Measurements from ENCODE around the gene RAD50.

Gene RAD50

GRCh38 chr5:132658381-132659302, 101.9 kb downstream of the RAD50 start:
- peak overlapping the region; percentile 22 for H3K27ac Mint-ChIP-seq
- no peak overlapping the region for H3K4me3 Mint-ChIP-seq
- peaks cover 38% of the 10 kb centered on the region for H3K27me3 Mint-ChIP-seq
- no peak for ATAC-seq
- H3K4me1 Mint-ChIP-seq = peaks cover 49% of the 10 kb centered on the region
- no peaks in the 10 kb centered on the region for H3K36me3 Mint-ChIP-seq
- H3K9me3 Mint-ChIP-seq = no peaks in the 10 kb centered on the region

GRCh38 chr5:132659598-132660493, 103.1 kb downstream of the RAD50 start:
- Mint-ChIP-seq H3K27me3 (peaks cover 26% of the 10 kb centered on the region), H3K4me3 (no peak overlapping the region), H3K27ac (peak overlapping the region; percentile 63), H3K36me3 (no peaks in the 10 kb centered on the region), H3K9me3 (no peaks in the 10 kb centered on the region), H3K4me1 (peaks cover 61% of the 10 kb centered on the region)
- ATAC-seq = no peak

GRCh38 chr5:132661231-132662003, 104.6 kb downstream of the RAD50 start:
- H3K4me3 Mint-ChIP-seq = peak overlapping the region; percentile 33
- H3K27me3 Mint-ChIP-seq = peaks cover 24% of the 10 kb centered on the region
- peak overlapping the region; percentile 63 for H3K27ac Mint-ChIP-seq
- H3K9me3 Mint-ChIP-seq = no peaks in the 10 kb centered on the region
- H3K36me3 Mint-ChIP-seq = no peaks in the 10 kb centered on the region
- peak; percentile 56 for ATAC-seq
- H3K4me1 Mint-ChIP-seq = peaks cover 59% of the 10 kb centered on the region

GRCh38 chr5:132662004-132662401, 105.2 kb downstream of the RAD50 start:
- H3K36me3 Mint-ChIP-seq = no peaks in the 10 kb centered on the region
- peak; percentile 28 for ATAC-seq
- H3K27ac Mint-ChIP-seq = peak overlapping the region; percentile 63
- no peaks in the 10 kb centered on the region for H3K9me3 Mint-ChIP-seq
- H3K4me3 Mint-ChIP-seq = peak overlapping the region; percentile 32
- H3K27me3 Mint-ChIP-seq = peaks cover 24% of the 10 kb centered on the region
- peaks cover 53% of the 10 kb centered on the region for H3K4me1 Mint-ChIP-seq

GRCh38 chr5:132662925-132663770, 106.4 kb downstream of the RAD50 start:
- Mint-ChIP-seq H3K4me1 (peaks cover 50% of the 10 kb centered on the region), H3K36me3 (no peaks in the 10 kb centered on the region), H3K27me3 (peaks cover 16% of the 10 kb centered on the region), H3K9me3 (no peaks in the 10 kb centered on the region), H3K27ac (peak overlapping the region; percentile 63), H3K4me3 (peak overlapping the region; percentile 32)
- peak; percentile 81 for ATAC-seq

GRCh38 chr5:132663771-132664695, 107.3 kb downstream of the RAD50 start:
- H3K27me3 Mint-ChIP-seq = peaks cover 14% of the 10 kb centered on the region
- H3K36me3 Mint-ChIP-seq = no peaks in the 10 kb centered on the region
- H3K4me1 Mint-ChIP-seq = peaks cover 50% of the 10 kb centered on the region
- ATAC-seq = peak; percentile 34
- peak overlapping the region; percentile 63 for H3K27ac Mint-ChIP-seq
- no peaks in the 10 kb centered on the region for H3K9me3 Mint-ChIP-seq
- H3K4me3 Mint-ChIP-seq = no peak overlapping the region

GRCh38 chr5:132664696-132665209, 108.0 kb downstream of the RAD50 start:
- peak overlapping the region; percentile 63 for H3K27ac Mint-ChIP-seq
- H3K9me3 Mint-ChIP-seq = no peaks in the 10 kb centered on the region
- no peaks in the 10 kb centered on the region for H3K36me3 Mint-ChIP-seq
- peaks cover 14% of the 10 kb centered on the region for H3K27me3 Mint-ChIP-seq
- no peak for ATAC-seq
- H3K4me1 Mint-ChIP-seq = peaks cover 50% of the 10 kb centered on the region
- H3K4me3 Mint-ChIP-seq = no peak overlapping the region

- peaks cover 14% of the 10 kb centered on the region for H3K27me3 Mint-ChIP-seq
- H3K9me3 Mint-ChIP-seq = no peaks in the 10 kb centered on the region
- H3K4me1 Mint-ChIP-seq = peaks cover 41% of the 10 kb centered on the region
- no peaks in the 10 kb centered on the region for H3K36me3 Mint-ChIP-seq
- H3K4me3 Mint-ChIP-seq = no peak overlapping the region
- no peak overlapping the region for H3K27ac Mint-ChIP-seq
- ATAC-seq = no peak
These were observed 108.8 kb downstream of the RAD50 start for GRCh38 chr5:132665574-132666080.

GRCh38 chr5:132666310-132667123, 109.7 kb downstream of the RAD50 start:
- no peak for ATAC-seq
- H3K9me3 Mint-ChIP-seq = peaks cover 3% of the 10 kb centered on the region
- peaks cover 14% of the 10 kb centered on the region for H3K27me3 Mint-ChIP-seq
- H3K4me1 Mint-ChIP-seq = peaks cover 32% of the 10 kb centered on the region
- H3K36me3 Mint-ChIP-seq = no peaks in the 10 kb centered on the region
- H3K27ac Mint-ChIP-seq = no peak overlapping the region
- H3K4me3 Mint-ChIP-seq = no peak overlapping the region

- Mint-ChIP-seq H3K27ac (no peak overlapping the region), H3K9me3 (peaks cover 3% of the 10 kb centered on the region), H3K4me1 (peaks cover 25% of the 10 kb centered on the region), H3K27me3 (peaks cover 14% of the 10 kb centered on the region), H3K36me3 (no peaks in the 10 kb centered on the region), H3K4me3 (no peak overlapping the region)
- ATAC-seq = no peak
These were observed 110.5 kb downstream of the RAD50 start for GRCh38 chr5:132667309-132667708.

GRCh38 chr5:132667761-132668705, 111.3 kb downstream of the RAD50 start:
- H3K4me3 Mint-ChIP-seq = no peak overlapping the region
- H3K36me3 Mint-ChIP-seq = no peaks in the 10 kb centered on the region
- no peak overlapping the region for H3K27ac Mint-ChIP-seq
- peaks cover 3% of the 10 kb centered on the region for H3K9me3 Mint-ChIP-seq
- H3K4me1 Mint-ChIP-seq = peaks cover 17% of the 10 kb centered on the region
- no peak for ATAC-seq
- H3K27me3 Mint-ChIP-seq = peaks cover 14% of the 10 kb centered on the region
